Stimulated activated CD8-positive, alpha-beta memory T cell treated with anti-CD3 and anti-CD28 coated beads, Interleukin-15, amount 100 ng/mL, for 48 hours (primary cell): ENCODE data around the gene ZDHHC18.
"Not testable (repeated sequence)": the region's sequence is repeated elsewhere in the genome, so short reads cannot be mapped to it uniquely, and the experiment has no call there.

Experiments used
- DNase-seq, 2 donors: peaks; one replicate each; pipeline ENCODE4 v3.0.0-alpha.2; 2020; ENCODE audit warnings: low read depth in 2 of 2

ZDHHC18 gene

DNA sequence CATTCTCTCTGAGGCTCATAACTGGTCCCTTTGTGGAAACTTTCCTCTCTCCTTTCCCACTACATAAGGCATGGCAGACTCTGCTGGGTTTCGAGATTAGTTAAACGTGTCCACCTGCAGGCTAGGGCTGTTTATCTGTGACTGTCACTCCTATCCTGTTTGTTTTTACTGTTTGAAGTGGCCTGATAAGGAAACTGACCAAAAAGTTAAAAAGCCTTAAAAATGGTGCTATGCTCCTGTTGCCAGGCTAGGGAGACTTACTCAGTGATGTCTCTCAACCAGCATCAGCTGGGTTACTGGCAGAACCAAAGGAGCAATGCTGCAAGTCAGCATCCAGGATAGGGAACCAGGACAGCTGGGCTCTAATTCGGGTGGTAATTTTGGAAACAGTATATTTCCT lies 34.9 kb upstream of the ZDHHC18 start:
- DNase-seq = no peak

DNA sequence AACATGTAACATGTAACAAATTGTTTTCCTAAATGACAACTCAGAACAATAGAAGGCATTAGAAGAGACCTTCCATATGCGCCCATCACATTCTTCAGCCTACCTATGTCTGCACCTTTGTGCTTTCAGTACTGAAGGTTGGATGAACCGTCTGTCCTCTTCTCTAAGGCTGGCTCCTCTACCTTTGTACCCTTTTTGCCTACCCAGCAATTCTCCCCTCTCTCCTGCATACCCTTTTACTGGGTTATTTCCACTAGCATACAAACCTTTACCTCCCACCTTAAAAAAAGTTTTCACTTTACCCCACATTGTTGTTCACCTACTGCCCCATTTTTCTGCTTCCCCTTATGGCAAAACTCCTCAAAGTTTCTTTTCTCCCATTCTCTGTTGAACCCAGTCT lies 33.6 kb upstream of the ZDHHC18 start:
- DNase-seq = no peak

DNA sequence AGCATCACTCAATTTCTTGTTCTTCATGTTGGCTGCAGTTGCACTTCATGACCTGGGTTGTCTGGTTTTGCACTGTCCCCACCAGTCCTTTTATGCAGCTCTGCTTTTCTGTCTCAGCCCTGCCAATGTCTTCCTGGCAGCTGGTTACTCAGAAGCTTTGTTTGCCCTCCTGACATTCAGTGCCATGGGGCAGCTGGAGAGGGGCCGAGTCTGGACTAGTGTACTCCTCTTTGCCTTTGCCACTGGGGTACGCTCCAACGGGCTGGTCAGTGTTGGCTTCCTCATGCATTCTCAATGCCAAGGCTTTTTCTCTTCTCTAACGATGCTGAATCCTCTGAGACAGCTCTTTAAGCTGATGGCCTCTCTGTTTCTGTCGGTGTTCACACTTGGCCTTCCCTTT lies 32.1 kb upstream of the ZDHHC18 start:
- no peak for DNase-seq

DNA sequence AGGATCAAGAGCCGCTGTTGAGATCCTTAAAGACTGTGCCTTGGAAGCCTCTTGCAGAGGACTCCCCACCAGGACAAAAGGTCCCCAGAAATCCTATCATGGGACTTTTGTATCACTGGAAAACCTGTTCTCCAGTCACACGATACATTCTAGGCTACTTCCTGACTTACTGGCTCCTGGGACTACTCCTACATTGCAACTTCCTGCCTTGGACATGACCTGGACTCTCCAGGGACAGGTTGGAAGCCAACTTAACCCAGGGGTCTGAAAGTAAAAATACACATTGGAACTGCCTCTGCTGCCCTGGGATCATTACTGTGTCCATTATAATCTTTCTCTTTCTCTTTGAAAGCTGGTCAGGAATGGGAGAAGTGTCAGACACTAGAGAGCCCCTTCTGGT lies 28.9 kb upstream of the ZDHHC18 start:
- DNase-seq = no peak

DNA sequence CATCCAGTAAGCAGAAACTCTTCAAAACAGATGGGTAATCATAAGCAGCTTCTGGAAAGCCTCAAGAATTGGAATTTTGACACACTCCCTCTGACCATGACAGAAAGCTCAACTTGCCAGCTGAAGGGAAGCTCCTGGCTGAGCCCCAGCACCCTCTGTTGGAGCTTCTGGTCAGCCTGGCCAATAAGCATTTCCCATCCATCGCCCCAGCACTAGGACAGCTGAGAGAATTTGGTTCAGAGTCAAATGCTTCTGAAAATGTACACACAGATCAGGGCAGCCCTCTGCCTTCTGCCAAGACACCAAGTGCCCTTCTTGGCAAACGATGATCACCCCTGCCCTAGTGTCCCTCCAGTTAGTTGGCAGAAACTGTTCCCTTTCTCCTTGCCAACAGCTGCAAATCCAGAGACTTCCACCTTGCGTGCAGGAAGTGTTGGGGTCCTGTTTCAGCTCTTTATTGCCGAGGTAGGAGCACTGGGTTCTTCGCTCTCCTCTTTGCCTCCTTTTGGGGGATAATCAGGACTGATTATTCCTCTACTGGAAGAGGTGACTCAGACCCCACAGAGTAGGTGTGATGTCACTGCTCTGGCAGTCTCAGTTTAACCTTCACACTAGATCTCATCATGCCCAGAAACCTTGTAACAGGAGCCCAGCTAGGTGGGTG lies 26.9 kb upstream of the ZDHHC18 start:
- DNase-seq = no peak

DNA sequence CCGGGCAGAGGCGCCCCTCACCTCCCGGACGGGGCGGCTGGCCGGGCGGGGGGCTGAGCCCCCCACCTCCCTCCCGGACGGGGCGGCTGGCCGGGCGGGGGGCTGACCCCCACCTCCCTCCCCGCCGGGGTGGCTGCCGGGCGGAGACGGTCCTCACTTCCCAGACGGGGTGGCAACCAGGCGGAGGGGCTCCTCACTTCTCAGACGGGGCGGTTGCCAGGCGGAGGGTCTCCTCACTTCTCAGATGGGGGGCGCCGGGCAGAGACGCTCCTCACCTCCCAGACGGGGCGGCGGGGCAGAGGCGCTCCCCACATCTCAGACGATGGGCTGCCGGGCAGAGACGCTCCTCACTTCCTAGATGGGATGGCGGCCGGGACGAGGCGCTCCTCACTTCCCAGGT lies 22.6 kb upstream of the ZDHHC18 start:
- not testable (repeated sequence) for DNase-seq

DNA sequence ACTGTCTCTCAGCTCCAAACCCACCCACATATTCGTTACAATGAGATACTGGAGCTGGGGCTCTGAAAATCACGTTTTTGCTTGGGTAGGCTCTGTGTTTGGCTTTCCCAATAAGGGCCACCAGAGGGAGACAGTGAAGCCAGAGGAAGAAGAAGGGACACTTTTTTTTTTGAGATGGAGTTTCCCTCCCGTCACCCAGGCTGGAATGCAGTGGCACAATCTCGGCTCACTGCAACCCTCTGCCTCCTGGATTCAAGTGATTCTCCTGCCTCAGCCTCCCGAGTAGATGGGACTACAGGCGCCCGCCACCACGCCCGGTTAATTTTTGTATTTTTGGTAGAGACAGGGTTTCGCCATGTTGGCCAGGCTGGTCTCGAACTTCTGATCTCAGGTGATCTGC lies 16.4 kb upstream of the ZDHHC18 start:
- not testable (repeated sequence) for DNase-seq

DNA sequence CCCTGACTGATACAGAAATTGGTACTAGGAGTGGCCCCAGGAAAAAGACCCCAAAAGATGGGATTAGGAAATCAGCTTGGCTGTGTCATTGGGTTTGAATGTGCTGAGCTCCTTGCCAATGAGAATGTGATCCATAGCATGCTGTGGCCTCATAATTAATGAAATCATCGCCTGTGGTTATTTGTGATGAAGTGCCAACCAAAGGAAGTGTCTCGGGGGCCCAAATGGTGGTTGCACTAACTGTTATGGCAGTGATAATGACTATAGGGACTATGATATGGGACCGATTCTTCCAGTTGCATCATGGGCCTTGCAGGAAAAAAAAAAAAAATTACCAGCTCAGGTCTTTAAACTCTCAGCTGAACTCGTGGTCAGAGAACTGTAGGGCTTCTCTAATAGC lies 15.4 kb upstream of the ZDHHC18 start:
- no peak for DNase-seq

DNA sequence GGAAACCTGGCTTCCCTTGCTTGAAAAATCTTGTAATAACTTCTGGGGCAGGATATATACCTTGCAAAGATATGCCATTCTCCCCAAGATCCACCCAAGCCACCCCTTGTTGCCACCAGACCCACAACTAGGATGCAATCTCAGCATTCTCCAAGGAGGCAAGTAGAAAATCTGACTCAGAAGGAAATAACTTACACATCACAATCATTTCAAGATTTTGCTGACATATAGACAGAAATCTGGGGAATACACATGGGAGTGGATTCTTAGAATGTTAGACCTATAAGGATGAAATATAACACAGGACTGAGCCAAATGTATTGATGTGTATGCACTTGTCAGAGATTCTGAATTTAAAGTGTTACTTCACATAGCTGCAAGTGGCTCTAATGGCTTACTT lies 14.8 kb upstream of the ZDHHC18 start:
- no peak for DNase-seq

DNA sequence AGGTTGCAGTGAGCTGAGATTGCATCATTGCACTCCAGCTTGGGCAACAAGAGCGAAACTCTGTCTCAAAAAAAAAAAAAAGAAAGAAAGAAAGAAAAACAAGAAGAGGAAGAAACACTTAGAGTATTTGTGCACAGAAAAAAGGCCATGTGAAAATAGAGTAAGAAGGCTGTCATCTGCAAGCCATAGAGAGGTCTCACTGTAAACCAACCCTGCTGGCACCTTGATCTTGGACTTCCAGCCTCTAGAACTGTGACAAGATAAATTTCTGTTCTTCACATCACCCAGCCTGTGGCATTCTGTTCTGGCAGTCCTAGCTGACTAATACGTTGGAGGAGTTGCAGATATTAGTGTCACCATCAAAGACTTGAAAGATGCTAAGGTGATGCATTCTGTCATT lies 12.1 kb upstream of the ZDHHC18 start:
- DNase-seq = no peak

DNA sequence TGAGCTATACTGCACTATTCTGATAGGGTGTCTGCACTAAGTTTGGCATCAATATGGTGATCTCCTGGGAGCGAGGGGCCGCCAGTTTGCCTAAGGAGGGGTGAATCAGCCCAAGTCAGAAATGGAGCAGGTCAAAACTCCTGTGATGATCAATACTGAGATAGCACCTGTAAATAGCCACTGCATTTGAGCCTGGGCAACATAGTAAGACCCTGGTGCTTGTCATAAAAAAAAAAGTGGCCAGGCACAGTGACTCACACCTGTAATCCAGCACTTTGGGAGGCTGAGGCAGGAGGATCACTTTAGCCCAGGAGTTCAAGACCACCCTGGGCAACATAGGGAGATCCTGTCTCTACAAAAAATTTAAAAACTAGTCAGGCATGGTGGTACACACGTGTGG lies 11.6 kb upstream of the ZDHHC18 start:
- DNase-seq = no peak

DNA sequence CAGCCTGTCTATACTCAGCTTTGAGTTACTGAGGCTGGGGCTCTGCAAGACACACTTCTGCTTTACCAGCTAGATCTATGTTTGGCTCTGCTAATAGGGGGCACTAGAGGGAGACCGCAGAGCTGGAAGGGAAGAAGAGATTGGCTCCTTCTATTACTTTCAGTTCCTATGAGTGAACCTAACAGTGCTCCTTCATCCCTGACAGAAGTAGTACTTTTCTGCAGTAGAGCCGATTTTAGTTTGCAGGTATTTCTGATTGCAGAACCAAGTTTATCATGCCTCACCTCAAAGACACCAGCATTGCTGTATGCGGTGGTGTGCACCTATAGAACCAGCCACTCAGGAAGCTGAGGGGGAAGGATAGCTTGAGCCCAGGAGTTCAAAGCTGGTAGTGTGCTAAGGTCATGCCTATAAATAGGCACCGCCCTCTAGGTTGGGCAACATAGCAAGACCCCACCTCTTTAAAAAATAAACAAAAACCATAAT lies 5.7 kb upstream of the ZDHHC18 start:
- DNase-seq = no peak

DNA sequence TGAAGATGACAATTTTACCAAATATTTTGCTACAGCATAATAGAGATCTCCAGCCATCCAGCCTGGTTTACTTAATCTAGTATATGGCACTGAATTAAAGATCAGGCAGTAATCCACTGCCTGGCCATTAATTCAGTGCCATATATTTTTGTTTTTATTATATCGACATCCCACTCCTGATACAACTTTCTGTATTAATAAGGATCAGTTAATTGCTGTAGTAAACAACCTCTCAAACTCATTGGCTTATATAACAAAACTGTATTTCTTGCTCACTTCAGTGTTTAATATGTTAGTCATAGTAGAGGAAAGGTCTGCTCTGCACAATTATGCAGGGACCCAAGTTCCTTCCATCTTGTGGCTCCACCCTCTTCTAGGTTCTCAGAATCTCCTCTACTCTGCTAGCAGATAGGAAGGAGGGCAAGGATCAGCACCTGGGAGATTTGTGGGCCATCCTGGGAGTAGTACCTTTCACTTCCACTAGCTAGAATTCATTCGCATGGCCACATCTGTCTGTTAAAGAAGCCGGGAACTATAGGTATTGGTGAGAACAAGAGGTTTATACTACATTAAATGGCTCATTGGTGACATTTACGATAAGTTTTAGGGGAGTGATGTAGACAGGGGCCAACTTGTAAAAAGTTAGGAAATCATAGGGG lies 3.6 kb upstream of the ZDHHC18 start:
- no peak for DNase-seq

DNA sequence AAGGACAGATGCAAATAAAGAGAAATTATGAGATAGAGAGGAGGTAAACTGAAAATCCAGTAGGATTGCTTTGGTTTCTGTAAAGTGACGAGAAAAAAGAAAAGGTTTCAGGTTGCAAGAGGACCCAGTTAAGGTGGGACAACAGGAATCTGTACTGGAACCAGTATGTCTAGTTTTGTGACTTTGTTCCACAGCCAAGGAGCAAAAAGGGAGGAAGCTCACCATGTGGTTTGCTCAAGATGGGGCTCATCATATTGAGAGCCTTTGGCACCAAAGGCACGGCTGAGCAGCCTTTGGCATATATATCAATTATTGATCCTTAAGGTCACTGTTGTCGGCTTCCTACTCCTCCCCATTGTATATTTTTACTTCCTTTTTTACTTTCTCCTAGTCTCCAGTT lies 1.8 kb upstream of the ZDHHC18 start:
- no peak for DNase-seq

DNA sequence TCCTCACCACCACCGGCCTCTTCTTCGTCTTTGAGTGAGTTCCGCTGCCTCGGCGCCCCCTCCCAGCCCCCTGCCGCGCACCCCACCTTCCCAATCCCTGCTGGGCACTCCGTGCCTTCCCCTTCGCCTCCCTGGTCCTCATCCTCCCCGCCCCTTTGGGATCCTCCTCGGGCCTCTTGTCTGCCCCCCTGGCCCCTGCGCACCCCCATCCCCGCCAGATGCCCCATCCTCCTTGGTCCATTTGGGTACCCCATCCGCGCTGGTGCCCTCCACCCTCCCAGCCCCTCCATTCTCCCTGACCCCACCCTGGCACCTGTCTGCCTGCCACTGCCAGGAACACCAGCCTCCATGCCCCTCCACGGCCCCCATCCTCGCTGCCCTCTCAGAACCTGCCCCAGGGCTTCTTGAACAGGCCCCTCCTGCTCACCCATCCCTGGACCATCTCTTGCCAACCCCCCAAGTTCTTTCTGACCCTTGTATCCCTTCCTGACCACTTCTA lies 667 bp downstream of the ZDHHC18 start:
- no peak for DNase-seq

DNA sequence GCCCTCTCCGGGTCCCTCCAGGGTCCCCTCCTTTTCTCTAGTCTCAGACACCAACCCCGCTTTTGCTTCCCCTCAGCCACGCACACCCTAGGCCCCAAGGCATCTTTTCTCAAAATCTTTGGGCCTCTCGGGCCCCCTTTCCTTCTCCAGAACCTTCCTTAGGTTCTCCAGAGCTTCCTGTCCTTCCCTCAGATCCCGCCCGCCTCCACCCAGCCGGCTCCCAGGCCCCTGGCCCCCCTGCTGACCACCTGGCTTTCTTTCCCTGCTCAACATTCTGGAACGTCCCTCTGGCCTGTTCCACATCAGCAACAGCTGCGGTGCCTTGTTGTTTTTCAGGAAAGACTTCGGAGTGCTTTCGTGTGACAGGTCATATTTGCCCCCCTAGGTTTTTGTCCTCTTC lies 1.2 kb downstream of the ZDHHC18 start:
- DNase-seq = no peak

DNA sequence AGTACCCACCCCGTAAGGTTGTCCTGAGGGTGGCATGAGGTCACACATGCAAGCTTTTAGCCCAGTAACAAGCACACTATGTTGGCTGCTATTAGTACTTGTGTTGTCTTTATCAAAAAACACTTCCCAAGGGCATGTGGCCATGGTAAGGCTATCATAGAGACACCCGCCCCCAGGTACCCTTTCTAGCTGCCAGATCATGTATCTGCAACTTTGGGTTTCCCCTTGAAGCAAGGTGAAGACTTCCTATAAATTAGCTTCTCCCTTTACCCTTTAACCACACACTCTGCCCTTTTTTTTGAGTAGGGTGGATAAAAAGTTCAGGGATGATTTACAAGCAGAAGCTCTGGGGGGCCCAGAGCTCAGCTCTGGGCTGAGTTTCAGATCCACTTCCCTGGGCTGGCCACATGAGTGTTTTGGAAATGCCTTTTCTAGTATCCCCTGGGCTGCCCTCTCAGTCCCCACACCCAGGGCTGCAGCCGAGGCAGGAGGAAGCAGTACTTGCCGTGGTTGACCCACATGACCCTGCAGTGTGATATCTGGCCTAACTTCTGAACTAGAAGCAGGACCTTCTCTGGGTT lies 2.0 kb downstream of the ZDHHC18 start:
- DNase-seq = no peak

DNA sequence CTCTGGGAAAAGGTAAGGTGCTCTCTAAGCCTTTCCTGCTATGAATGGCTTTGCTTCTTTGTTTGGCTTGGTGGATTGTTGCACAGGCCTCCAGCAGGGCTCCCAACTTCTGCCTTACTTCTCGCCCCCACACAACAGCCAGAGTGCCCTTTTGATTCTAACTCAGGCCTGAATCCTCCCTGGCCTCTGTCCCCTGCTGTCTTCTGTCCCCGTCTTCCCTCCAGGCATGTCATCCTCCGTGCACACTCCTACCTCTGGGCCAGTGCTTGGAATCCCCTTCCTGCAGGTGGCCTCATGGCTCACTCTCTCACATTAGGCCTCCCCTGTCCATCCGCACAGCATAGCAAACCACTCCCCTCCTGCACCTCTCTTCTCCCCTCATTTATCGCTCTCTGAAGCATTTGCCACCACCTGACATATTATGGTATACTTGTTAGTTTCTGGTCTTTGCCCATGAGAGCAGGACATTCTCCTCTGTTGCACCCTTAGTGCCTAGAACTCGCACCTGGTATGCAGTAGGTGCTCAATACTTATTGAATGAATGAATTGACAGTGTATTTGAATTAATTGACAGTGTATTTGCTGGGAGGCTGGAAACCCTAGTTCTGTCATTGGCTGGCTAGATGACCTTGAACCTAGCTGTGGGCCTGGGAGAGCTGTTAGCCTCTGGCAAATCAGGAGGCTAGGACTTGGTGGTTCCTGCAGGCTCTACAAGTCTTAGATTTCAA lies 2.9 kb downstream of the ZDHHC18 start:
- no peak for DNase-seq

DNA sequence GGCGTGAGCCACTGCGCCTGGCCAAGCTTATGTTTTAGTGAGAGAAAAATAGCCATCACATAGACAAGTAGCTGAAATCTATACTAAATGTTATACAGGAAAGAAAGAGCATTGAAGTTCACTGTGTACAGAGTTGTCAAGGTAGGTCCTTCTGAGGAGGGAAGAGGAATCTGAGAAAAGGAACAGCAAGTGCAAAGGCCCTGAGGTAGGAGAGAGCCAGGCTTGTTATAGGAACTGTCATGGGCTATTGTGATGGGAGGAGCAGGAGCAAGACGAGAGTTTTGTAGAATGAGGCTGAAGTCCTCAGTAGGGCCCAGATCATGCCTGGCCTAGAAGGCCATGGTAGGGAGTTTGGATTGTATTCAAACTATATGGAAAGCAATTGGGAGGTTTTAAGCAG lies 4.6 kb downstream of the ZDHHC18 start:
- no peak for DNase-seq

DNA sequence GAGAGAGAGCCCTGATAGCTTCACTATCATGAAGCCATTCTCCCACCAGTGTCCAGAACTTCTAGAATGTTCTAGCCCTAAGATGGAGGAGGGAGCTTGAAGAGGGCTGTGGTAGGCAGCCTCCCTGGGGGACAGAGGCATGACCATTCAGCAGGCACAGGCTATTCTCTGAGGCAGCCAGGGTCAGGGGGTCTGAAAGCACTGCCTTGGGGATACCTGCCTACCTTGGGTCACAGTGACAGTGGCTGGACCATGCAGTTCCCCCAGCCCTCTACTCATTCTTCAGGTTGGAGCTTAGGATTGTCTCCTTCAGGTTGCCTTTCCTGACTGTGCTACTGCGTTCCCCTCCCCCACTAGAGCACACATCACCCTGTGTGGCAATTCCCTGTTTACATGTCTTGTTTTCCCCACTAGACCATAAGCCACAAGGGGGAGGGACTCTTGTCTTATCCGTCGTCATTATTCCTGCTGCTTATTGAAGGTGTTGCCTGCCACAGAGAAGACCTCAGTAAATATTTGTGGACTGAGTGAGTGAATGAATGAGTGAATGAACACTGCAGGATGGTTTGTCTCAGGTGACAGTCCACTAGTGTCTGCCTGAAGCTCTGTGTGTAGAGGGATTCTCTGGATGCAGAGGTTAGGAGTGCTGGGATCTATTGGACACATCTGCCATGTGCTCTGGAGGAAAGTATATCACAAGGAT lies 5.2 kb downstream of the ZDHHC18 start:
- DNase-seq = no peak

DNA sequence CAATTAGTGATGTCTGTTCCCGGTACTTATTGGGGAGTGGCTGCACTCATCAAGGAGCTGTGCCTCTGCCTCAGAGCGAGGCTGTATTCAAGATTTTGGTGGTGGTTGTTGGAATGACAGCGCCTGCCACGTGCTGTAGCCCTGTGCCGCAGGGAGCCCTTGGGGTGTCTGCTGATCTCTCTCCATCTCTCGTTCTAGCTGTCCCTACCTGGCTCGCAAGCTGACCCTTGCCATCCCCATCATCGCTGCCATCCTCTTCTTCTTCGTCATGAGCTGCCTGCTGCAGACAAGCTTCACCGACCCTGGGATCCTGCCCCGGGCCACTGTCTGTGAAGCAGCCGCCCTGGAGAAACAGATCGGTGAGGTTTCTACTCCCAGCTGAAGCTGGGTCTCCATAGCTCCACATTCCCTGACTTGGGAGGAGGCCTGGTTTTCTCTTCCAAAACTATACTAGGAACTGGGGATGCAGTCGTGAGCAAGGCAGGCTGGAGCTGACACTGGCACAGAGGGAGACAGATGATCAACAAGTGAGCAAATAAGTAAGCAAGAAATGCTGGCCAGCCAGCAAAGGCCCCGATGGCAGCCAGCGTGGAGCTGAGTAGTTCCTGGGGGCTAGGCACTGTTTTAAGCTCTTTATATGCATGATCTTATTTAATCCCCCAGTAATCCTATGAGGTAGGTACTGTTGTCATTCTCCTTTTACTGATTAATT lies 5.9 kb downstream of the ZDHHC18 start:
- no peak for DNase-seq
